ENCODE measurements around the gene RAB6C. TPM values are rescaled to one million over a fixed set of nuclear protein-coding genes. Genes with fewer than 3 reads are reported as not detected.
"Not testable (repeated sequence)": the region's sequence is repeated elsewhere in the genome, so short reads cannot be mapped to it uniquely, and the experiment has no call there.

The RAB6C gene
- polyA plus RNA-seq, 3 donors: 0.14 to 0.82 (median 0.44) TPM

GRCh38 chr2:129981689-129982088, 2.2 kb downstream of the RAB6C start:
- not testable (repeated sequence) for DNase-seq (ENCODE audit: extremely low read depth in 1 of 11, low read depth in 9 of 11, low spot score in 4 of 11)

- no peak for DNase-seq (ENCODE audit: extremely low read depth in 1 of 11, low read depth in 9 of 11, low spot score in 4 of 11)
Observed at GRCh38 chr2:129984426-129984825, 5.0 kb downstream of the RAB6C start.

- DNase-seq (ENCODE audit: extremely low read depth in 1 of 11, low read depth in 9 of 11, low spot score in 4 of 11): not testable (repeated sequence)
Observed at GRCh38 chr2:129992415-129993006, 13.0 kb downstream of the RAB6C start.

GRCh38 chr2:129993151-129993550, 13.7 kb downstream of the RAB6C start:
- DNase-seq (ENCODE audit: extremely low read depth in 1 of 11, low read depth in 9 of 11, low spot score in 4 of 11): not testable (repeated sequence)

GRCh38 chr2:129996657-129997237, 17.3 kb downstream of the RAB6C start:
- DNase-seq (ENCODE audit: extremely low read depth in 1 of 11, low read depth in 9 of 11, low spot score in 4 of 11): not testable (repeated sequence)

GRCh38 chr2:129998771-129999170, 19.3 kb downstream of the RAB6C start:
- not testable (repeated sequence) for DNase-seq (ENCODE audit: extremely low read depth in 1 of 11, low read depth in 9 of 11, low spot score in 4 of 11)

- DNase-seq (ENCODE audit: extremely low read depth in 1 of 11, low read depth in 9 of 11, low spot score in 4 of 11): not testable (repeated sequence)
Observed at GRCh38 chr2:130005862-130006261, 26.4 kb downstream of the RAB6C start.

- not testable (repeated sequence) for DNase-seq (ENCODE audit: extremely low read depth in 1 of 11, low read depth in 9 of 11, low spot score in 4 of 11)
Observed at GRCh38 chr2:130016701-130017100, 37.2 kb downstream of the RAB6C start.

GRCh38 chr2:130019402-130019801, 39.9 kb downstream of the RAB6C start:
- DNase-seq (ENCODE audit: extremely low read depth in 1 of 11, low read depth in 9 of 11, low spot score in 4 of 11): no peak

GRCh38 chr2:130020069-130020468, 40.6 kb downstream of the RAB6C start:
- DNase-seq (ENCODE audit: extremely low read depth in 1 of 11, low read depth in 9 of 11, low spot score in 4 of 11): not testable (repeated sequence)

GRCh38 chr2:130025931-130026330, 46.5 kb downstream of the RAB6C start:
- not testable (repeated sequence) for DNase-seq (ENCODE audit: extremely low read depth in 1 of 11, low read depth in 9 of 11, low spot score in 4 of 11)

Other genes with a start within 250 kb of the RAB6C start
- gene POTEF, start 149.6 kb downstream of the RAB6C start, polyA plus RNA-seq (ENCODE audit: insufficient read length in 3 of 3): under 1 TPM in 2 of 3 donors, not detected in 1; 0.06 to 0.07 TPM
- gene CCDC74B, start 165.4 kb downstream of the RAB6C start, polyA plus RNA-seq (ENCODE audit: insufficient read length in 3 of 3): 10 to 100 TPM; 14.1 to 17.4 (median 14.9) TPM
- 10 to 100 TPM; 63.9 to 77.3 (median 67.0) TPM for gene SMPD4, start 201.9 kb downstream of the RAB6C start, polyA plus RNA-seq (ENCODE audit: insufficient read length in 3 of 3)
- 100 to 1,000 TPM in 2 of 3 donors, 10 to 100 TPM in 1; 64.8 to 166 (median 158) TPM for gene MZT2B, start 202.6 kb downstream of the RAB6C start, polyA plus RNA-seq (ENCODE audit: insufficient read length in 3 of 3)
- gene TUBA3E, start 218.8 kb downstream of the RAB6C start, polyA plus RNA-seq (ENCODE audit: insufficient read length in 3 of 3): not detected

Measured in renal cortex interstitium (tissue), 11 donors.